Motor neuron (in vitro differentiated cells): ENCODE measurements around the gene CHST3. TPM values are rescaled to one million over a fixed set of nuclear protein-coding genes. Genes with fewer than 3 reads are reported as not detected.
"Not testable (repeated sequence)": the region's sequence is repeated elsewhere in the genome, so short reads cannot be mapped to it uniquely, and the experiment has no call there.

ENCODE experiments used
- ATAC-seq, 8 experiments: fragments of 200-7000 bp; cut with Tn5 transposase; replicated peaks in 6 of 8; 2 replicates each; pipeline ENCODE4 v1.8.0; 2021; ENCODE audit warnings: mild to moderate bottlenecking in 8 of 8, moderate library complexity in 8 of 8
- H3K27ac ChIP-seq, 2 donors: fragments of 250-450 bp; sonication (Bioruptor Pico); 2 replicates each; pipeline ENCODE4 v1.9.0; 2021; ENCODE audit warnings: antibody characterized with exemption in 2 of 2, mild to moderate bottlenecking in 2 of 2, moderate library complexity in 1 of 2
- H3K4me1 ChIP-seq, 2 donors: fragments of 250-450 bp; sonication (Bioruptor Pico); replicated peaks in 1 of 2; 2 replicates each; pipeline ENCODE4 v1.6.1; 2021; ENCODE audit warnings: antibody characterized with exemption in 2 of 2, mild to moderate bottlenecking in 2 of 2, moderate library complexity in 1 of 2
- H3K4me3 ChIP-seq, 5 donors: fragments of 250-450 bp; sonication (Bioruptor Pico); 2 replicates each; pipeline ENCODE4 v1.9.0; 2021; ENCODE audit warnings: antibody characterized with exemption in 5 of 5, mild to moderate bottlenecking in 5 of 5, moderate library complexity in 4 of 5
- WGBS, 10 experiments: fragments of 450-650 bp; shearing (Covaris generic); methylation state at CpG; one replicate each; pipeline ENCODE4 v1.0.0; 2022; 5-methylcytosine and 5-hydroxymethylcytosine counted together
- in situ Hi-C, 9 experiments: fragments of 400-800 bp; cut with MboI; loops; one replicate each; pipeline ENCODE4 v1.15.0; 2021; ENCODE audit warnings: low sequenced_read_pairs in 9 of 9, low pct_unique_long_range_greater_than_20kb in 2 of 9; ENCODE audit not compliant: unreplicated experiment in 9 of 9
- total RNA-seq, 8 experiments: library from RNA; unstranded; fragments of 300-600 nt; gene quantifications; 2 replicates each; pipeline versions ENCODE4 v1.2.3 to v1.2.4, GENCODE V29; 2022

The CHST3 gene
- total RNA-seq, 8 experiments from 2014 or later = 1.5 to 61.7 (median 10.2) TPM

- in situ Hi-C loops = loop anchor here in 1 of 9 experiments (10.0 kb wide), 1 partner anchor 85 kb away; no protein-coding TSS in a partner anchor
- 60 to 95% (median 90%) methylated on average over 1 to 3 of the region's 3 CpGs; no CpG with 5 or more reads in 1 of the 10 experiments for WGBS, 10 experiments
- no peak overlapping the region for H3K27ac ChIP-seq
- H3K4me1 ChIP-seq = peaks cover 0 to 7% of the 10 kb centered on the region in 2 donors
- ATAC-seq = no peak
- H3K4me3 ChIP-seq = no peak overlapping the region
Measured at GRCh38 chr10:71959526-71959925, 4.7 kb upstream of the CHST3 start.

- 83 to 100% (median 91%) methylated on average over 1 to 5 of the region's 10 CpGs; no CpG with 5 or more reads in 5 of the 10 experiments for WGBS, 10 experiments
- ATAC-seq = no peak
- Histone ChIP-seq H3K4me1 (peaks cover 10 to 13% of the 10 kb centered on the region in 2 donors), H3K4me3 (no peak overlapping the region), H3K27ac (no peak overlapping the region)
- in situ Hi-C loops = no loop called here
Measured at GRCh38 chr10:71961831-71962230, 2.4 kb upstream of the CHST3 start.

- no peak for ATAC-seq
- no peak overlapping the region for H3K27ac ChIP-seq
- peaks cover 10 to 21% of the 10 kb centered on the region in 2 donors for H3K4me1 ChIP-seq
- WGBS, 10 experiments = 70 to 100% (median 100%) methylated on average over 1 to 4 of the region's 6 CpGs; no CpG with 5 or more reads in 3 of the 10 experiments
- in situ Hi-C loops = no loop called here
- H3K4me3 ChIP-seq = no peak overlapping the region
Measured at GRCh38 chr10:71962901-71963300, 1.3 kb upstream of the CHST3 start.

DNA sequence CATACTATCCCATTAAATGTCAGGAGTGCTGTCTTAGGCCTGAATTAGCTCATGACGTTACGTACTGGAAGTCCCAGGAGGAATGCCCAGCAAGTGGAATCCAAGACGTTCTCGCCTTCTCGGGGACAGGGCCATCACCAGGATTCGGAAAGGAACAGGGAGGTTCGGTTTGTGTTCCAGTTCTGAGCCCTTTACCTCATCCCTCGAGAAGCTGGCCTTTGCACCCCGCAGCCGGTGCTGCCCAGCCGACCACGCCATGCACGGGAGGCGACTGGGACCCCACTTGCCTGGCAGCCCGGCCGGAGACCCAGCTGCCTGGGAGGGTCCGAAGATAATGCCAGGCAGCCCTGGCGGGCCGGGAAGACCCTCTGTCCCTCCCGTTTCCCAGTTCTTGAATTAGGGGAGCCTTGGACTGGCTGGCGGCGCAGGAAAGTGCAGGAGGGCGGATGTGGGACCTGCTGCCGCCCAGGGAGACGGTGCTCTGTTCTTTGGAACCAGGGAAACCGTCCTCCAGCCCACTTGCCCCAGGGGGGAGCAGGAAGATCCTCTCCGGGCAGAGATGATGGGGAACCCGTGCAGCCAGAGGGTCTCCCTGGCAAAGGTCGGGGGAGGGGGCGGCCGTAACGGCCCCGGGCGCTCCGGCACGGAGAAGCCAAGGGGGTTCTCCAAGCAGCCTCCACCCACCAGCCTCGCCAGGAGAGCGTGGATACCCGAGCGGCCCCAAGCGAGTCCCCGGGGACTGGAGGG lies 671 bp upstream of the CHST3 start:
- in situ Hi-C loops = no loop called here
- Histone ChIP-seq H3K4me3 (peak overlapping the region; percentile 54 to 76 (median 59)), H3K27ac (no peak overlapping the region), H3K4me1 (peaks cover 13 to 27% of the 10 kb centered on the region in 2 donors)
- ATAC-seq = peak in 5 of 8 experiments; percentile 4 to 13 (median 10)
- WGBS, 10 experiments = 0 to 100% (median 48%) methylated on average over 1 to 19 of the region's 42 CpGs; no CpG with 5 or more reads in 4 of the 10 experiments

DNA sequence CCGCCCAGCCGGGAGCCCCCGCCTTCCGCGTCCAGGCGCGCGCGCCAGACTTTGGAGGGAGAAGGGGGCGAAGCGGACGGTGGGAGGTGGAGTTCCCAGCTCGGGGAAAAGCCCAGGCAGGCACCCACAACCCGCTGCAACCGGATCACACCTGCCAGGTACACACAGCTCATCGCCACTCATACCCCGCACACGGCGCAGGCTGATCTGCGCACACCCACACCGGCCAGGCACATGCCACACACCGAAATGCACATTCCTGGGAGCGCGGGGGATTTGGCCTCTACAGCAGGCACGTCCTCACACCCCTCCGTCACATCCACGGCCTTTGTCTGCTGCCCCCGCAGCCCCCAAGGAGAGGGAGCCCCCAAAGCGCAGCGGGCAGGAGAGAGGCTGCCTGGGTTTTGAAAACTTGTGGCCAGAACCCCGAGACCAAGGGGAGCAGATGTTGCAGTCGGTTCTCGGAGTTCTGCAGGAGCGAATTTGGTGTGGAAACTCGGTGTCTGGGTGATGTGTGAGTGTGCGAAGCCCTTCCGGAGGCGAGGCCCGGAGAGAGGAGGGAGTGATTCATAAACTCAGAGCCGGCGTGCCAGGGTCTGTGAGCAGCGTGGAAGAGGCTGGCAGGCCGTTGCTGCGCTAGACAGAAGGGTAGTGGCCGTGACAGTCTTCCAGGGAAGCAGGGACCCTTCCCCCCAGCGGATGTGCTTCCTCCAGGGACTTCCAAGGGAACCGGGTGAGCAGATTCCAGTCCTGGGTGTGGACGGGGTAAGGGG lies 734 bp downstream of the CHST3 start:
- peak; percentile 43 to 77 (median 64) for ATAC-seq
- peak overlapping the region; percentile 54 to 76 (median 59) for H3K4me3 ChIP-seq
- in situ Hi-C loops = no loop called here
- peaks cover 17 to 38% of the 10 kb centered on the region in 2 donors for H3K4me1 ChIP-seq
- H3K27ac ChIP-seq = peak overlapping the region in 1 of 2 donors; percentile 69
- 0 to 5% (median 1%) methylated on average over 1 to 8 of the region's 48 CpGs; no CpG with 5 or more reads in 4 of the 10 experiments for WGBS, 10 experiments

DNA sequence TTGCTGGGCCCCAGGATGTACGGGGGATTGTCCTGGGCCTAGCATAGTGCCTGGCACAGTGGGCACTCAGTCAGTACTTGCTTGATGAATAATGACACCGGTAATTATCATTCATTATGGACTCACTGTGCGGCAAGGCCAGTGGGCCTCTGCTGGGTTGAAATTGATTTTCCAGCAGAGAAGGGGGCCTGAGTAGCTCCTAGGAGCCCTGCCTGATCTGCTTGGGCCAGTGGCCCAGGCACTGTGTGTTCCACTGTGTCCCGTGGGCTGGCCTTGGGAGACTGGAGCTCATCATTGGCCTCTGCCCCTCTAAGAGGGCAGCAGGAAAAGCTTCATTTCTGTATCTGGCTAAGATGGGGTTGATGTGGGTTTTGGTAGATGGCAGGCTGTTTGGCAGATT lies 1.4 kb downstream of the CHST3 start:
- ATAC-seq = peak in 6 of 8 experiments; percentile 1 to 24 (median 13)
- in situ Hi-C loops = no loop called here
- 0 to 60% (median 34%) methylated on average over 1 to 2 of the region's 4 CpGs; no CpG with 5 or more reads in 6 of the 10 experiments for WGBS, 10 experiments
- no peak overlapping the region for H3K27ac ChIP-seq
- H3K4me3 ChIP-seq = peak overlapping the region; percentile 54 to 76 (median 59)
- H3K4me1 ChIP-seq = peaks cover 17 to 44% of the 10 kb centered on the region in 2 donors

GRCh38 chr10:71966046-71967004 lies 2.1 kb downstream of the CHST3 start:
- peaks cover 17 to 47% of the 10 kb centered on the region in 2 donors for H3K4me1 ChIP-seq

DNA sequence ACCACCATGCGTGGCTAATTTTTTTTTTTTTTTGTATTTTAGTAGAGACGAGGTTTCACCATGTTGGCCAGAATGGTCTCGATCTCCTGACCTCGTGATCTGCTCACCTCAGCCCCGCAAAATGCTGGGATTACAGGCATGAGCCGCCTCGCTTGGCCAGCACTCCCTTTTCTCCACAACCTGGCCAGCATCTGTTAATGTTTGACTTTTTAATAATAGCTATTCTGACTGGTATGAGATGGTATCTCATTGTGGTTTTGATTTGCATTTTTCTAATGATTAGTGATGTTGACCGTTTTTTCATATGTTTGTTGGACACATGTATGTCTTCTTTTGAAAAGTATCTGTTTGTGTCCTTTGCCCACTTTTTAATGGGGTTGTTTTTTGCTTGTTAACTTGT lies 3.8 kb downstream of the CHST3 start:
- 17 to 100% (median 59%) methylated on average over 1 to 8 of the region's 8 CpGs; no CpG with 5 or more reads in 2 of the 10 experiments for WGBS, 10 experiments
- ATAC-seq, in situ Hi-C loops, H3K27ac ChIP-seq, H3K4me3 ChIP-seq: not testable (repeated sequence)
- H3K4me1 ChIP-seq = peaks cover 17 to 47% of the 10 kb centered on the region in 2 donors

More at GRCh38 chr10:71966046-71967004, 2.1 kb downstream of the CHST3 start:
- ATAC-seq = peak in 1 of 8 experiments; percentile 2
- peak overlapping the region; percentile 54 to 76 (median 59) for H3K4me3 ChIP-seq
- H3K27ac ChIP-seq = no peak overlapping the region
- in situ Hi-C loops = no loop called here
- 49 to 100% (median 83%) methylated on average over 1 to 4 of the region's 6 CpGs; no CpG with 5 or more reads in 1 of the 10 experiments for WGBS, 10 experiments

- H3K4me1 ChIP-seq = peaks cover 17 to 47% of the 10 kb centered on the region in 2 donors
- ATAC-seq = peak in 2 of 8 experiments; percentile 3 to 34
- in situ Hi-C loops = no loop called here
- H3K27ac ChIP-seq = no peak overlapping the region
- 0 to 58% (median 46%) methylated on average over 1 to 5 of the region's 11 CpGs; no CpG with 5 or more reads in 6 of the 10 experiments for WGBS, 10 experiments
- no peak overlapping the region for H3K4me3 ChIP-seq
Measured at GRCh38 chr10:71968553-71969474, 4.6 kb downstream of the CHST3 start.

DNA sequence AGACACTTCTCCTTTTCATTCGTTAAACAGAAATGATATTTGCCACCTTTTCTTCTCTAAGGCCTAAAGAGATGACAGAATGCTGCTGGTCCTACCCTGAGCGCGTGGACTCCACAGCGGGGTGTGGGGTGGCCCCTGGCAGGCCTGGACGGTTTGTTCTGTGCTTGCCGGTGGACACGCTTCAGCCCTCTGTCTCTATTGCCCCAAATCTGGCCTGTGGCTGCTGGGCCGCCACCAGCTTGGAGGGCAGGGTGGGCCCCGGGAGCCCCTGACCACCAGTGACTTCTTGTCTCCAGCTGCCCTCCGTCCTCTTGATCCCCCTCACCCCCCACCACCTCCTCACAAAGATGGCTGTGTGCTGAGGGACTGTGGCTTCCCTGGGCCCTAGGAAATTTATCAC lies 5.7 kb downstream of the CHST3 start:
- WGBS, 10 experiments = 38 to 90% (median 76%) methylated on average over 1 to 7 of the region's 10 CpGs; no CpG with 5 or more reads in 4 of the 10 experiments
- peak in 1 of 8 experiments; percentile 9 for ATAC-seq

DNA sequence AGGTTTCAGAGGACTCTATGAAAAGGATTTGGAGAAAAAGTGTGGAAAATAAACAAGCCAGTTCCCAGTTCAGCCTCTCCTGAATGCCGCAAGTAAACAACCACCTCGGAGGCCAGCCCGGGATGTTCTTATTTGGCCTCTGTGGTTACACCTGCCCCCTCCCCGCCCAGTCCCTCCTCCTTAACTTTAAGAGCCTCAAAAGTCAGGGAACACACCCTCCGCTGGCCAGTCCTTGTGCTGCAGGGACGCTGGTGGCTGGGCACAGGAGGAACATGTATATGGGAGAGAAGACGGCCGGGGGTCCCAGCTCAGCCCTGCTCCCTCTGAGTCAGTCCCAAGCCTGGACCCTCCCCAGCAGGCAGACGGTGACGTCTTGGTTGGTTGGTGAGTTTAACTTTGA lies 6.1 kb downstream of the CHST3 start:
- 43 to 86% (median 60%) methylated on average over 2 to 4 of the region's 10 CpGs; no CpG with 5 or more reads in 3 of the 10 experiments for WGBS, 10 experiments
- peaks cover 17 to 48% of the 10 kb centered on the region in 2 donors for H3K4me1 ChIP-seq
- no peak overlapping the region for H3K4me3 ChIP-seq
- no peak overlapping the region for H3K27ac ChIP-seq
- in situ Hi-C loops = no loop called here
- peak in 5 of 8 experiments; percentile 9 to 82 (median 20) for ATAC-seq

More for the DNA sequence above, 5.7 kb downstream of the CHST3 start:
- H3K27ac ChIP-seq = peak overlapping the region in 1 of 2 donors; percentile 8
- H3K4me3 ChIP-seq = no peak overlapping the region
- in situ Hi-C loops = no loop called here
- H3K4me1 ChIP-seq = peaks cover 17 to 47% of the 10 kb centered on the region in 2 donors
